Heart left ventricle (tissue), 13 donors: ENCODE results near the gene RTN4RL2.

Experiments
- CTCF ChIP-seq, 12 donors: fragments of 200-600 bp; sonication (generic) in 4 of 12; IDR thresholded peaks; one replicate each; pipeline versions ENCODE4 v1.5.0 to v1.8.0; 2018 to 2022; ENCODE audit warnings: antibody characterized with exemption in 12 of 12, mild to moderate bottlenecking in 5 of 12
- POLR2A ChIP-seq, 2 donors: fragments of 450-650 bp; IDR thresholded peaks; one replicate each; pipeline ENCODE4 v1.6.1; 2017; ENCODE audit warnings: antibody characterized with exemption in 2 of 2, mild to moderate bottlenecking in 2 of 2, moderate library complexity in 2 of 2
- donor health status: ischemic (EF 13 %, LVEDD 7.1; RV severe dilation, severe dysfunction).
- donor health status: DM: no; HTN: yes; CAD: no.
- donor health status: DM: no; HTN: no; CAD: no.
- donor health status: ischemic (EF 25% LVEDD 6.9; RV normal size, moderate dysfunction).
- donor health status: ischemic (EF 25% LVEDD 5.7; RV mildly dilated, moderate dysfunction).
- donor health status: ischemic (EF 35%, LVEDD 5.7; RV mildly dilated, moderate dysfunction).
- donor health status: nonischemic (EF 11% LVEDD 7.7; RV severe dilation, severe dysfunction).
- donor health status: DM: yes; HTN: yes; CAD: no.
- donor health status: PGD.
- donor health status: ischemic (EF 29% LVEDD 5.4; RV normal size, mild dysfunction).
- donor health status: nonischemic (EF 23%, LVEDD 6.1; RV moderate dilation, normal function).

GRCh38 chr11:57502870-57503269 is 42.5 kb downstream of the RTN4RL2 start:
- TF ChIP-seq CTCF (IDR thresholded peaks at IDR 0.05) (no peak), POLR2A (IDR thresholded peaks at IDR 0.05) (no peak)
